22Rv1 (cell line): ENCODE results near the gene TNFRSF1A.

Experiments
- H3K27ac ChIP-seq: fragments of 450-650 bp; 2 replicates; pipeline ENCODE4 v1.5.1; 2017
- ZFX ChIP-seq: fragments of 450-650 bp; IDR thresholded peaks from 2 replicates; pipeline ENCODE4 v1.6.1; 2017; ENCODE audit warnings: antibody characterized with exemption, borderline replicate concordance
- TF ChIP-seq, protein P1 (sequence below): fragments of 450-650 bp; IDR thresholded peaks from 2 replicates; pipeline ENCODE4 v1.5.1; 2017; ENCODE audit warnings: mild to moderate bottlenecking

Gene TNFRSF1A

DNA sequence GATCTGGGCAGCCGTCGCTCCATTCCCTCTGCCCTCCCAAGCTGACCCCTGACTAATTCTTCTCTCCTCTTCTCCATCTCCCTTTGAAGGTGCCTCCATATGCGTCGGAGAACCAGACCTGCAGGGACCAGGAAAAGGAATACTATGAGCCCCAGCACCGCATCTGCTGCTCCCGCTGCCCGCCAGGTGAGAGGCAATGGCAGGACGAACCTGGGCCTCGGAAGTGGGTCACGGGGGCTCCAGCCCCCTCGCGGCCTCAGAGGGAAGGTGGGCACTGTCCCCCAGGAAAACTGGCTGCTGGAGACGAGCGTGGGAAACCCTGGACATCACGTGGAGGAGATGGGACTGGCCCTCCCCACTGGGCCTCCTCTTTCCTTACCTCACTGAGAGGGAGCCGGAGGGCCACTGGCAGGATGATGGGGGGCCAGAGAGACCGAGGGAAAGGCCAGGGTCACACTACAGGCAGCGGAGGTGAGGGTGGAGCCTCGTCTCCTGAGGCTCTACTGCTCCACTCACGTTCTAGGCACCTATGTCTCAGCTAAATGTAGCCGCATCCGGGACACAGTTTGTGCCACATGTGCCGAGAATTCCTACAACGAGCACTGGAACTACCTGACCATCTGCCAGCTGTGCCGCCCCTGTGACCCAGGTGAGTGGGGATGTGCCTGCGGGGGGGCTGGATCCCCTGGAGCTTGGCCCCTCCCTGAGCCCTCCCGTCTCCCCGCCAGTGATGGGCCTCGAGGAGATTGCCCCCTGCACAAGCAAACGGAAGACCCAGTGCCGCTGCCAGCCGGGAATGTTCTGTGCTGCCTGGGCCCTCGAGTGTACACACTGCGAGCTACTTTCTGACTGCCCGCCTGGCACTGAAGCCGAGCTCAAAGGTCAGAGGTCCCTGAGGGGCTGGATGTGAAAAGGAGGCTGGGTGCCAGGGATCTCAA lies 42.9 kb upstream of the TNFRSF1A start:
- TF ChIP-seq, protein P1, sequence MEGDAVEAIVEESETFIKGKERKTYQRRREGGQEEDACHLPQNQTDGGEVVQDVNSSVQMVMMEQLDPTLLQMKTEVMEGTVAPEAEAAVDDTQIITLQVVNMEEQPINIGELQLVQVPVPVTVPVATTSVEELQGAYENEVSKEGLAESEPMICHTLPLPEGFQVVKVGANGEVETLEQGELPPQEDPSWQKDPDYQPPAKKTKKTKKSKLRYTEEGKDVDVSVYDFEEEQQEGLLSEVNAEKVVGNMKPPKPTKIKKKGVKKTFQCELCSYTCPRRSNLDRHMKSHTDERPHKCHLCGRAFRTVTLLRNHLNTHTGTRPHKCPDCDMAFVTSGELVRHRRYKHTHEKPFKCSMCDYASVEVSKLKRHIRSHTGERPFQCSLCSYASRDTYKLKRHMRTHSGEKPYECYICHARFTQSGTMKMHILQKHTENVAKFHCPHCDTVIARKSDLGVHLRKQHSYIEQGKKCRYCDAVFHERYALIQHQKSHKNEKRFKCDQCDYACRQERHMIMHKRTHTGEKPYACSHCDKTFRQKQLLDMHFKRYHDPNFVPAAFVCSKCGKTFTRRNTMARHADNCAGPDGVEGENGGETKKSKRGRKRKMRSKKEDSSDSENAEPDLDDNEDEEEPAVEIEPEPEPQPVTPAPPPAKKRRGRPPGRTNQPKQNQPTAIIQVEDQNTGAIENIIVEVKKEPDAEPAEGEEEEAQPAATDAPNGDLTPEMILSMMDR, result no peak
- TF ChIP-seq ZFX, result no peak
- peak overlapping the region; percentile 94 for H3K27ac ChIP-seq

DNA sequence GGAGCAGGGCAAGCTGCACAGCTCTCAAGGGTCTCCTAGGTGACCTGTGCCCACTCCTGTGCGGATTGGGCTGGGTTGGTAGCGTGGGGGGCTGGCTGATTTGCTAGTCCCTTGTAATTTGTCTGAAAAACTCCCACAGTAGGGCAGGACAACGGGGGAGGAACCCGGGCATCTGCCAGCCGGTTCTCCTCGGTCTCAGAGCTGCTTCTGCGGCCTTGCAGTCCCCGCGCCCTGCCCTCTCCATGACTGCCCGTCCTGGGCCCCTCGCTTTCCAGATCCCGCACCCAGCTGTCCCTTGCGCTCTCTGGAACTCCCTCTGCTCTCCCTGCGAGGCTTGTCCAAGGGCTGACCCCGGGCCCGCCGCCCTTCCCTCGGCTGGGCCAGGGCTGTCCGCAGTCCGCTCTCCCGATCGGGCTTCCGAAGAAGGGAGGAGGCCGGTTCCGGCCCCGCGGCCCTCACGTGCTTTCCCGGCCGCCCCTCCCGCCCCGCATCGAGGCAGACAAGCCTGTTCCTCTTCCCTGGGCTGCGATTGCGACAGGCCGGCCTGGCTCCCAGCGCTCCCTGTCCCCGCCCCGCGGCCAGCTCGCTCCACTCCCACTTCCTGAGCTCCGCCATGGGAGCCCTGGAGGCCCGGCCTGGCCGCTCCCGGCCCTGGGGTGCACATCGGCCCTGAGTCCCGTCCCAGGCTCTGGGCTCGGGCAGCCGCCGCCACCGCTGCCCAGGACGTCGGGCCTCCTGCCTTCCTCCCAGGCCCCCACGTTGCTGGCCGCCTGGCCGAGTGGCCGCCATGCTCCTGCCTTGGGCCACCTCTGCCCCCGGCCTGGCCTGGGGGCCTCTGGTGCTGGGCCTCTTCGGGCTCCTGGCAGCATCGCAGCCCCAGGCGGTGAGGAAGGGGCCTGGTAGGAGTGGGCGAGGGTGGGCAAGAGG lies 42.0 kb upstream of the TNFRSF1A start, which contains the start of gene LTBR:
Gene LTBR (plus strand): TSS at position 591 of the 927 bp plus-strand sequence. CDS start 197 bp downstream, at position 788.
- TF ChIP-seq ZFX, result 0 out of 2 replicates have a peak, but pooled peaks have one; percentile 68
- TF ChIP-seq, protein P1, result peak; percentile 21; the same call in 1 of the 2 replicates
- peak within 1 kb of the TSS; percentile 94 for H3K27ac ChIP-seq

DNA sequence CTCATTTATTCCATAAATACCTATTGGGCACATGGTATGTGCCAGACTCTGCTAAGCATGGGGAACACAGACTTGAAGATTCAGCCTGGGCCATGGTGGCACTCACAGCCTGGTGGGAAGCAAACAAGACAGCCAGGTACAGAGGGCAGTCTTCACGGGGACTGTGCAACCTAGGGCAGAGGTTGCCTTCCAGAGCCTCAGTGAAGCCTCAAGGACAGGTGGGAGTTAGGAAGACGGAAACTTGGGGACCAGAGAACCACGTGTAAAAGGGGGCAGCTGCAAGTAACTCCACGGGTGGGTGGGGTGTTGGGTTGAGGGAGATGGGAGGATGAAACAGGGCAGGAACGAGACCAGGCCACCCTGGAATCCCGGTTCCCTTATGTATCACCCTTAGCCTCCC lies 41.1 kb upstream of the TNFRSF1A start:
- H3K27ac ChIP-seq, result peak overlapping the region; percentile 94
- TF ChIP-seq, protein P1, result no peak
- no peak for TF ChIP-seq ZFX

DNA sequence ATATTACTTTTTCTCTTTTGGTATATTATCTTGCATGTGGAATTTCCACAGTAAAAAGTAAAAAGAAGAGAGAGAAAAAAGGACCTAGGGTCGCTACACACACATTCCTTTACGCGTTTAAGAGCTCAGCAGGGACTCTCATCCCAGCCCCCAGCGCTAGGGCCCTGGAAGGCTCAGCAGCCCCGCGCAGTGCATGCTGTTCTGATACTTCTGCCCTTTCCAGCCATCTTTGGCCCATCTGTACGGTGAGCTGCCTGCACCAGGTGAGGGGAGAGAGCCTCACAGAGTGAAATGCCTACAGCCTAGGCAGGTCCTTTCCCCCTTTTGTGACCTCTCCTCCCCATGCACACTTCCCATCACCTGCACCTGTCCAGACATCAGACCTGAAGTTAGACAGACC lies 40.5 kb upstream of the TNFRSF1A start:
- no peak overlapping the region; the same call in 1 of the 2 replicates for H3K27ac ChIP-seq
- no peak for TF ChIP-seq ZFX
- TF ChIP-seq, protein P1, result no peak

DNA sequence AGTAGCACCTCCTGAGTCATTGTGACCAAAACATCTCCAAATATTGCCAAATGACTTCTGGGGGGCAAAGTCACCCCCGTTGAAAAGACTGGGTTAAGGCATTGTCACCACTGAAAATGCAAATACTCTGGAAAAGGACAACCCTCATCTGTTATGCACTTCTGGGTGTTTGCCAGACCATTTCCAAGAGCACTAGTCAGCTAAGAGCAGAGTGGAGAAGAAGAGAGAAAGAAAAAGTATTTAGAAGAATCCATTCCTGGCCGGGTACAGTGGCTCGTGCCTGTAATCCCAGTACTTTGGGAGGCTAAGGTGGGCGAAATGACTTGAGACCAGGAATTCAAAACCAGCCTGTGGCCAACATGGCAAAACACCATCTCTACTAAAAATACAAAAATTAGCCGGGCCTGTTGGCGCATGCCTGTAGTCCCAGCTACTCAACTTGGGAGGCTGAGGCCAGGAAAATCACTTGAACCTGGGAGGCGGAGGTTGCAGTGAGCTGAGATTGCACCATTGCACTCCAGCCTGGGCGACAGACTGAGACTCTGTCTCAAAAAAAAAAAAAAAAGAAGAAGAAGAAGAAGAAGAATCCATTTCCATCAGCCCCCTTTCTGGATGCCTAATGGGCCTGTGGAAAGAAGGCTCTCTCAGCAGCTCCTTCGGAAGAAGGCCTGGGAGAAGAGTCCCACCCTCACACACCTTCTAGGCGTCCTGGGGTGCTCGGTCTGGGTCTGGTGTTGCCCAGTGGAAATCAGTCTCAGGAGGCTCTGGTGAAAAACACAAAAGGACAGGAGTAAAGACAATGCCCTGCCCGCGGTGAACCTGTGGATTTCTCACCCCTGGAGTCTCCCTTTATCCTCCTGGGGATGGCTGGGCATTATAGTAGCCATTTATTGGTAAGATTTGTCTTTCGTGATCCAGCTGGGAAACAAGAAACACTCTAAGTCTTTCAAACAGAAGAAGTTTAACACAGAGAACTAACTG lies 38.6 kb upstream of the TNFRSF1A start:
- no peak overlapping the region for H3K27ac ChIP-seq
- TF ChIP-seq, protein P1, result no peak
- TF ChIP-seq ZFX, result no peak
